ENCODE results near the gene HLTF.

The HLTF gene

DNA sequence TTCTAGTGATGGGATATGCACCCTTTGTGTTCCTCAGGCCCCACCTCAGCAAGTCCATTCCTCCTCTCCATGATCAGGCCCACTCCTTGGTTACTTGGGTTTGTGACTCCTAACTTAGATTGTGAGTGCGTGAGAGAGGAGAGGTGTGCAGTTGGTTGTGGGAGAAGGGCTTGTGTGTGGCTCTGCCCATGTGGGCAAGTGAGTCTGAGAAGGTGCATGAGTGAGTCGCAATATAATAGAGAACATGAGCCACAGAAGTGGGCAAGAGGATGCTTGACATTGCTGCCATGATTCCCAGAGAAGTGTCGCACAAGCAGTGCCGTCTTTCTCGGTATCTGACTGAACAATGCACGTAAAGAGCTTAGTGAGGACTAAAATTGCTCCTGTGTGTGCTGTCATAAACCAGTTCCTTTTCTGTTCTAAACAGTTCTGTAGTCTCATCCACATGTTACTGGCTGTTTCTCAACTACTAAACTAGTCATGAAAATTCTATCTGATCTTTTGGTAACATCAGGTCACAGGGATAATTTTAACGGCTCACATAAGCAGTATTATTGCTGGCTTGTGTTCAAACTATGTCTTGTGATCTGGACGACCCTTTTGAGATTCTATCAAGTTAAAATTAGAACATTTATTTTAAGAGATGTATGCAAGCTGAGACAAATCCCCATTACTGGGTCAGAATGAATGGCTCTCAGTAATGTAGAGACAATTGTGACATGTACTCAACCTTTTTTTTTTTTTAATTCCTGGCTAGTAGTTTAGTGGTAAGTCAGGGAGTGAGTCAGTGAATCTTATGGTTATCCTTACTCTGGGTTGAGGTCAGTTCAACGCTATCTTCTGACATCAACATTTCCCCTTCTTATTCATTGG, 69.4 kb downstream of the HLTF start:
- DNase-seq (ENCODE audit: low read depth in 3 of 3): no peak

DNA sequence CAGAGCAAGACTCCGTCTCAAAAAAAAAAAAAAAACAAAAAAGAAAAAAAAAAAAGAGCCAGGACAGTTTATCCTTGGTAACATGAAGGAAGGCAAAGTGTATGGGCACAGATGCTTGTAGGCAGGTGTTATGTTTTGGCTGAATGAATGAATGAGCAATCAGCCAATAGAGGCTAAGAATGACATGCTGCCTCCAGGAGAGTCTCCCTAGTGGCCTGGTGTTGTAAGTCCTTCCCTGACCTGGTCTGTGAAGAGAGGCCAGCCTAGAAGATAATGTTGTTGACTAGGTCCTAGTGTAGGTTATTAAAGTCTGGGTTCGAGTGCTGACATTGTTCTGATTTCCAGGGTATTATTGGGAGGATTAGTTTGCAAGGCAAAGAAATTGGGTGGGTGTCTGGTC, 70.1 kb downstream of the HLTF start:
- no peak for DNase-seq (ENCODE audit: low read depth in 3 of 3)

DNA sequence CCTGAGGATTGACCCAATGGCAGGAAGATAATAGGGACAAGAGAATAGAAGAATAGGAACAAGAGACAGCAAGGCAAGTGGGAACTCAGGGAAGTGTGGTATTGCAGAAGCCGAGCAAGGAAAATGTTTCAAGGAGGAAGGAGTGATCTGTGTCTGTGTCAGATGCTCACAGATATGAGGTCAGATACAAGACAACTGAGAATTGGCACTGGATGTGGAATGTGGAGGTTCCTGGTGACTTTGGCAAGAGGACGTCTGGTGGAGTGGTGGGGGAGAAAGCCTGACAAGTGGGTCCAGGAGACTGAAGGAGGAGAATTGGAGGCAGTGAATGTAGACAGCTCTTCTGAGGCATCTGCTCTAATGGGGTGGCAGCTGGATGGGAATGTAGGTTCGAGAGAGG, 70.9 kb downstream of the HLTF start:
- no peak for DNase-seq (ENCODE audit: low read depth in 3 of 3)

DNA sequence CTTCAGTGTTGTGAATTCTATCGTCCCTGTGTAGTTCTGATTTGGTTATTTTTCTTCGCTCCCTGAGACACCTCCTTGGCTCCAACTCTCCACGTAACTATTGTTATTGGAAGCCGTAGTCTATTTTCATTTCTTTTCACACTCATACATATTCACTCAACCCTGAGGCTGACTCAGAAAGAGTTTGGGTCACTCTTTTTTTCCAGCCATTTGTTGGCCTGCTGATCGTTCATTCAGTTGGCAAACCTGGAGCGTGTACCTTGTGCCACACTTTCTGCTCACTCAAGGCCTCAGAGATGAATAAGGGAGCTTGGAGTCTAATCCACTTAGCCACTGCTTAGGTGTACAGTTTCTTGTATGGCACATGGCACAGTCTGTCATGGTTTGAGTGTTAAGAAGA, 72.6 kb downstream of the HLTF start:
- no peak for DNase-seq (ENCODE audit: low read depth in 3 of 3)

DNA sequence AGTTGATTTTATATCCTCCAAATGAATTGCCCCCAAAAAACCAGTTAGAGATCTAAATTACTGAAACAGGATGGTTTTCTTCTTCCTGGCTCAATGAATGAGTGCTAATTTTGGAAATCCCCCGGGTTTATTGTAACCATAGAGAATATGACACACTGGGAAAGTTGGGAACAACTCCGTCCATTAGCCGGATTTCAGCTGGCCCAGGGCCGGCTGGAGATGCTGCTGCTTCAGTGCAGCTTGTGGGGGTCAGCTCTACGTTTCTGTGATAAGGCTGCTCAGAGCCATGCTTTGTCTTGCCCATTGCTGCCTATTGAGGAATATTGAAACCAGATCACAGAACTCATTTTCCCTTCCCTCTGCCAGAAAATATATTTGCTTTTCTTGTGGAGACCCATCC, 74.7 kb downstream of the HLTF start:
- DNase-seq (ENCODE audit: low read depth in 3 of 3): no peak

DNA sequence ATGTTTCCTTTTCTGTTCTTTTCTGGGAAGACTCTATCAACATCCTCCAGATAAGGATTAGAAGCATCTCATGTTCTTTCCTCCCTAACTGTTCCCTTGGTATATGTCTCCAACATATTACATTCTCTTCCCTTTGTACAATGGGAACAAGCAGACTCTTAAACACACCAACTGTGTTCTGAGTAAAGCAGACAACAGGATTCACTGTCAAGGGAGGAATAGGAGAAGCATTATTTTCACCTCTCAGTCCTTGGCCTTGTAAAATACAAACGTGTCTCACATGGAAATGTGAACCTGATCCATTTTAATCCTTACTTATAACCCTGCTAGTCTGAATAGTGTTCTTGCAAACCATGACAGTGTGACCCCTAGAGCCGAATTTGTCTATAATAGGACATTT, 75.4 kb downstream of the HLTF start:
- no peak for DNase-seq (ENCODE audit: low read depth in 3 of 3)

DNA sequence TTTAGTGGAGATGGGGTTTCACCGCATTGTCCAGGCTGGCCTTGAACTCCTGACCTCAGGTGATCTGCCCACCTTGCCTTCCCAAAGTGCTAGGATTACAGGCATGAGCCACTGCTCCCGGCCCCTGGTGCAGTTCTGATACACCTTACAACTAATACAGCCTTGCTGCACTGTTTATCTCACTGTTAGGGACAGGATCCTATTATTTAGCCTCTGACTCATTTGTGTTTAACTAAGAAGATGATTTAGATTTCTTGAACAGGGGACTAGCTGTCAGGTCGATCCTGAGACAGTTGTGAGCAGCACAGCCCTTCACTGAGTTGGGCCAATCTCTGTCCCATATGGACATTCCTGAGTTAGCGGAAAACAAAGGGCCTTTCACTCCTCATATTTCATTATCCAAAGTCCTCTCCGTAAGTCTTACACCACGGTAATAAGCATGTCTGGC, 75.8 kb downstream of the HLTF start:
- no peak for DNase-seq (ENCODE audit: low read depth in 3 of 3)

DNA sequence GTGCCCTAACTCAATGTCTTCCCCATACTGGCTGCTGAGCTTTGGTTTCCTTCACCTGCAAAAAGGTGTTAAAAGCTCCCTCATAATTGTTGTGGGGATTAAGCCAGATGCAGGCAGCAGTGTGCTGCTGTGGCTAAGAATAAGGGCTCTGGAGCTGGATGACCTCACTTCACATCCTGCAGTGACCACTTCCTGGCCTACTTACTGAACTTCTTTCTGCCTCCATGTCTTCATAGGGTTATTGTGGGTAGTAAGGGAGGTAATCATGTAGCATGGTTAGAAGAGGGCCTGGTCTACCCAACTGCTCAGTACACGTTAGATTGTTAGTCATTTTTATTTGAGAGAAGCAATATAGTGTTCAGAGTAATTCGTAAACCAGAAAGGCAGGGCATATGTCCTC, 76.6 kb downstream of the HLTF start:
- no peak for DNase-seq (ENCODE audit: low read depth in 3 of 3)

DNA sequence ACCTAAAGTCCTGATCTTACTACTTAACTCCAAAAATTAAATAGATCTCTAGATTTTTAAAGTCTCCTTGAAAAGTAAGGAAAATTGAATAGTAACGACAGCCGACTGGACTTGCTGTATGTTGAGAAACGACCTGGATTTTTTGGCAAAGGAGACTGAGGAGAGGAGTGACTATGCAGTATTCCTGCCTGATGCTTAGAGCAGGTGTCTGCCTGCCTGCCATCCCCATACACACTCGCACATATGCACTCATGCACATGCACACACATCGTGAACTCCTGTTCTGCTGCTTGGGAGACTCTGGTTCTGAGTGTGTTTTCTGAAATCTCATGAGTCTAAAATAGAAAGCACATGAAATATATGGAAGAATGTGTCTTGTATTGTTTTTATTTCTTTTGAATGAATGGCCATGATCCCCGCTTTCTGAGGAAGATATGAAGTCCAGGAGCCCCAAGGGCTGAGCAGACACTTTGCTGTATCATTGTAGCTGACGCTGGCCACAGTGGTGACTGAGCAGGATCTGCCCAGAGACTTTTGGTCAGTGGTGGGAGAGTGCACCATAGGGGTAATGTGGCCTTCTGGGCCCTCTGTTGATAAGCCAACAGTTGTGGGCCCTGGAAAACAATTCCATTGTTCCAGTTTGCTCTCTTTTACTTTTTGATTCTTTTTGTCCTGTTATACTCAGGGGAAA, 78.6 kb downstream of the HLTF start:
- no peak for DNase-seq (ENCODE audit: low read depth in 3 of 3)

DNA sequence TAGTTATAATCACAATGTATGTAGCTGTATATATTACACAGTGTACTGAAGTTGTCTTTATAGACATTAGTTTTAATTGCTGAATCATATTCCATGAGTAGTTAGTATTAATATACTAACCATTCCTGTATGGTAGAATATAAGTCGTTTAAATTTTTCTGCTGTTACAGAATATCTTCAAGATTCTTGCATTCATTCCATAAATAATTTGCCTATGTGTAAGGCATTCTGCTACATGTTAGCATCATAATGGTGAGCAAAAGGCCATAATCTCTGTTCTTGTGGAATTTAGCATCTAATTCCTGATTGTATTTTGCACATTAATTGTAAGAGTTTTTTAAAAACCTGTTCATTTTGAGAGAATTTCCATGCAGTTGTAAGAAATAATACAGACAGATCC, 80.9 kb downstream of the HLTF start:
- no peak for DNase-seq (ENCODE audit: low read depth in 3 of 3)

DNA sequence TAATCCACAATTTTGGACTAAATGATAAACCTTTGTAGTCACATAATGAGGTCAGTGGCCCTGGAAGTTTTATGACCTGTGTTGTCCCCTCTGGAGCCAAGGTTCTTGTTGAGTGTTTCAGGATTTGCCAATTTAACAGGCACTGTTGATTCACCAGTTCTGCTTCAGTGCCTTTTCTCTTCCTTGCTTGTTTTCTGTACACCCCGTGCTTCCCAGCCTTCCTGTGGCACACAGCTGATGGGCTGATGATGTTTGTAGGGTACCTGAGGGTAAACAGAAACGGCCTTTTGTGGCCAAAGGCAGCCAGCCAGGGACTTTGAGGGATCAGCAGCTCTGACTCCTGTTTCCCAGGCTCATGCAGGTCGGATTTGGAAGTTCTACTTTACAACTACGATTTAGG, 81.7 kb downstream of the HLTF start:
- DNase-seq (ENCODE audit: low read depth in 3 of 3): no peak

DNA sequence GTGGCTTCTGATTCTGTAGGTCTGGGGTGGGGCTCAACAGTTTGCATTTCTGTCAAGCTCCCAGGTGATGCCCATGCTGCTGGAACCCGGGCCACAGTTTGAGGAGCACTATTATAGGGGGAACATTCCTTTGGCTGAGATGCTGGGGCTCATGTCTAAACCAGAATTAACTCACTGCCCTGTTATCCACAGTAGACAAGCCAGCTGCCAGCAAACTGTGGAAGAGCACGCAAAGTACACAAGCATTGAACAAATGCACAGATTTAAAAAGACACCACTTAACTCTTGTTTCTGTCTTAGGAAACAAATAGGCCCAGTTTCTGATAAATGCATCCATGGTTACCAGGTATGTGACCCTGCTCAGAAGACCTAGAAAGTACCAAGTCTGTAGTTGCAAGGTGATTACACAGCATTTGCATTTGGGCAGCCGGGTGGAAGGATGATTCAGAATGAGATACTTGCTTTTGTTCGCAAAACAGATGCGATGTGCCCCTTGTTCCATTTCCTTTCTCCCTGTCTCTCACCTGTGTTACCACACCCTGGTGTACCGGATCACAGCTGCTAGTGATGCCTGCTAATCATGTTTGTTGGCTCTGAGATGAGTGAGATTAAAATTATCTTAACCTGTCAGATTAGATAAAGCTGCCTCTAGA, 82.6 kb downstream of the HLTF start:
- DNase-seq (ENCODE audit: low read depth in 3 of 3): no peak

DNA sequence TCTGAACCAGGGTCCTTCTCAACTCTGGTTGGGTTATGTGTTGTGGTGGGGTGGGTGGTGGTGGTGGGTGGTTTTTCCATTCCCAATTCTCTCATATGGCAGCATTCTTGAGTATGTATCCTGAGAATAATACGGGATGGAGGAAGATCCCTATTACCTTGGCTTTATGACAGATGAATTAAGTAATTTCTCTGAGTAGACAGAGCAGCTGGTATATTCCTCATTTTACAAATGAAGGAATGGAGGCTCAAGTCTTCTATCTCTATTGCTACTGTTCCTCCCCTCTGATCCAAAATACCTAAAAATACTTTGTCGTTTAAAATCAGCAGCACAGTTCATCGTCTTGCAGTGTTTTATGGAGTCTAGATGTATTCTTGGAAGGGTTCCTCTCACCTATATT, 84.6 kb downstream of the HLTF start:
- no peak for DNase-seq (ENCODE audit: low read depth in 3 of 3)

DNA sequence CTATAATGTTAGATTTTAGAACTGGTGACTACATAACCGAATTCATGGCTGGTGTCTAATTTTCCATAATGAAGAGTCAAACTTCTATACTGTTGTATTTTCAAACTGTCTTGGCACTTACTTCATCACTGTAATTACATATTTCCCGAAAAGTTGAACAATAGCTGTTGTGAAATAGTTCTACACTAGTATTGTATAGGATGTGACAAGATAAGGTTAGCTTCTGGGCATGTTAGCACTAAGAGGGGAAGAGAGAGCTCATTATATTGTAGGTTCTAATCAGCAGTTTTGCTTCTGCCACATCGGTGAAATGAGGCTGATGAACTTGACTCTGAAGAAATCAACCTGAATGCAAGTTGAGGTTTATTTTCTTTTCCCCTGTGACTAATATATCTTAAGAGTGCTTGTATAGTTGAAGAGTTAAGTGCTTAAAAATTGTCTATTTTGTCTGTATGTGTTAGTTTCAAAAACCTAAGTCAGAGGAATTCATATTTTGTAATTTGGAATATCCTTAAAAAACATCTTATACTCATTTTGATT, 86.1 kb downstream of the HLTF start:
- no peak for DNase-seq (ENCODE audit: low read depth in 3 of 3)

DNA sequence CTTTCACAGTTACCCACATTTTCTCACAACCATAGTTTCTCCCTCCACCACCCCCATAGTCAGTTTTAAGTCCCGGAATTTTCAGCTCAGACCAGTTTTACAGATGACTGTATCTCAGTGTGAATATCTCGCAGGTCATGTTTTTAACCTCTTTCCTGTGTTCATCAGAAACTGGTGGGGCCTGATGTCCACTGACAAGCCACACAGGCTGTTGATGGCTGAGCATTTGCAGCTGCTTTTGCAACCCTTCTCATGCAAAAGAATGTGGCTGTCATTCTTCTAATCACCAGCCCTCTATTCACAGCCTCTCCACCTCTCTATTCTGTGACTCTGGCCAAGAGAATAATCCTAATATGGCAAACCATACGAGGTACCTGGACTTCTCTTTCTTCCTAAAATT, 86.5 kb downstream of the HLTF start:
- no peak for DNase-seq (ENCODE audit: low read depth in 3 of 3)

DNA sequence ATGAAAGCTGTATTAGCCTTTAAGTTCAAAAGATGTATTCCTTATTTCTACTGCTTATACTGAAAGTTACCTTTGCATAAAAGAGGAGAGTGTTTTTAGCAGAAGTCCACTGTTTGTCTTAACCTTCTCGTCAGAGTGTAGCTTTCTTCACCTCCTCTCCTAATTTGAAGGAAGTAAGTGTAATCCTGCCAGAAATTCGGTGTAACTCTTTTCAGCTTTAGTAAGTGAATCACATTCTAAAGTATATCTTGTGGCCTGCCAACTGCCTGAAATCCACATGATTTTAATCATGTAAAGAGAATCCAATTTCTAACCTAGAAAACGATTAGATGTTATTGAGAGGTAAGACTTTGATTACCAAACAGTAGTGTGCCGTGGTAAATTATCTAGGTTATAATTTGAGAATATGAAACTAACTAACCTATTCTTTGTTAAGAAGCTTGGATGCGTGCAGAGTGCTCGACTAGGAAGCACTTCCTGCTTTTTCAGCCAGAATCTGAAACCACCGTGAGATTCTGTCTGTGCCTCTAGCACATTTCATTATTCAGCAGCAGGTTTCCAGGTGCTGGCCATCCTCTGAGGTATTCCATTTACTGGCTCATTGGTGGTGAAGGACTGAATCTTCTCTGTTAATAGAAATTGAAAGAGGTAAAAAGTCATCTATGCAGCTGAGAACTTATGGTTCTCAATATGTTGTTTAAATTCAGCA, 87.5 kb downstream of the HLTF start:
- no peak for DNase-seq (ENCODE audit: low read depth in 3 of 3)

DNA sequence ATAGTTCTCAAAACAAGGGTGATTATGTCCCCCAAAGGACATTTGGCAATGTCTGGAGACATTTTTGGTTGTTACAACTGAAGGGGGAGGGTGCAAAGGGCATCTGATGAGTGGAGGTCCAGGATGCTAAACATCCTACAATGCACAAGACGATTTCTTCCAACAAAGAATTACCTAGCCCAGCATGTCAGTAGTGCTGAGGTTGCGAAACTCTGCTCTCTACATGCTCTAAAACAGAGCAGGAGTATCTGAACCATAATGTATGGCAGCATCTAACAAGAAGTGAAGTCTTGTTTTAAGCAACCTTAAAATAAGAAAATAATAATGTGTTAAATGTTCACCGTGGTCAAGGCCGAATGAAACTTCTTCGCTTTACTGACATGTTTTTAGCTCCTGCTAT, 88.0 kb downstream of the HLTF start:
- DNase-seq (ENCODE audit: low read depth in 3 of 3): no peak

DNA sequence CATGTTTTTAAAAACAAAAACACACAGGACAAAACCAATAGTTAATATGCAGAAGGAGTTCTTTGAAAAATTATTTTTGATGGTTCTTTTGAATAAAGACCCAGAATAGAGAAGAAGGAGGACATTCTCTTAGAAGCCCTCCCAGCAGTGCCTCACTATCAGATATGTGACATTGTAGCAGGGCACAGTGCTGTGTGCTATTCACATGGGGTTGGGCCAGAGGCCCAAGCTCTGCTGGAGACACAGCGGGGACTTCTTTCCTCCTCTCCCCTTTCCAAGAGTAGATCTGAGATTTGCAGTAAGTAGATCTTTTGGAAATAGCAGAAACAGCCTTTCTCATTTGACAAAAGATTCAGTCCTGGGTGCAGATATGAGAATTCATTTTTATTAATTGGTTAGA, 88.7 kb downstream of the HLTF start:
- DNase-seq (ENCODE audit: low read depth in 3 of 3): no peak

DNA sequence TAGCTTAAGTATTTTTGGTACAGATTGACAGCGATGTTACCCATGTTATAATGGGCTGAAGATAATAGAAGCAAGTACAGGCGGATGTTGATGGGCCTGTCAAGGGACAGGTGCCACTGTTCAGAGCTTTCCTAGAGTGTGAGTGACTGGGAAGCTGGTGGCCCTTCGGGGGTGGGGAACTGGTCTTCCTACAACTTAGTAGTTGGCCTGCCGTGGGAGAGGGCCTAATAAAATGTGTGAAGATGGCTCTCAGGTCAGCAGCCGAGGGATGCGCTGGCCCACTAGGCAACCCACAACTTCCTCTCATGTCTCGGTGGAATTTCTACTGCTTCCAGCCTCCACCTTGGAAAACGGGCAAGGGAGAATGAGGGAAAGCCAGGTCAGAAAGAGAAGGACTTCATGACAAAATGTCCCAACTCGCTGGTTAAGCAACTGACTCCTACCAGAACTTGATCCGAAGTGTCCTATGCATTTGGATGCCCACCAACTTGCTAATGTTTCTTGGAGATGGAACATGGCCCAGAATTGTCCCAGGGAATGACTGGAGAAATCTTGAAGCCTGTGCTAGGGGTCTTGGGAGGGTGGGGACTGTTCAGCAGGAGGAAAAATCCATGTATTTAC, 93.6 kb downstream of the HLTF start:
- DNase-seq (ENCODE audit: low read depth in 3 of 3): no peak

DNA sequence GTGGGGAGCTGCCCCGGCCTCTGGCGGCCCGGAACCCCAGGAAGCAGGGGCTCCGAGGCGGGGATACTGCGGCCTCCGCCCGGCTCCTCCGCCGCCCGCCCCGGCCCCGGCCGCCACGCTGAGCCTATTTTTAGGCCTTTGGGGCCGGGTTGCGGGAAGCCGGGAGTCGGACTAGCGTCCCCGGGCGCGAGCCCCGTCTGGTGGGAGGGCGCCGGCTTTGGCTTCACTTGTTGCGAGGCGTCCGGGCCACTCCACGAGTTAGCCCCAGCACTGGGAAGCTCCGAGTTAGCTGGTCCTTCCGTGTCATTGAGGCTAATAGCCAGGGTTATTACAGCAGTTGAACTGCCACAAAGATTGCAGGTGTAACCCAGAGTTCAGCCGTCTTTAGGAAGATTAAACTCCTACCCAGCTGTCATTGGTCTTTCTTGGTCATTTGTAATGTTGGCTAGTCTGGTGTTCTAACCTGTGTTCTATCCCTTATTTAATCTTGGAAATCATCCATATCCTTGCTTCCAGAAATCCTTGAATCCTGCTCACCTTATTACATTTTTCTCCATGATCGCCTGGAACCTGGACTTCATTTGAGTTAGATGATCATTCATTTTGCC, 94.2 kb downstream of the HLTF start:
- DNase-seq (ENCODE audit: low read depth in 3 of 3): no peak

All from stimulated activated CD4-positive, alpha-beta T cell treated with anti-CD3 and anti-CD28 coated beads, TNF-alpha, amount 100 ng/mL, for 4 hours (primary cell).